Stimulated activated CD4-positive, alpha-beta T cell treated with anti-CD3 and anti-CD28 coated beads, TNF-alpha, amount 100 ng/mL, for 24 hours (primary cell): ENCODE measurements around the gene STUM.
"Not testable (repeated sequence)": the region's sequence is repeated elsewhere in the genome, so short reads cannot be mapped to it uniquely, and the experiment has no call there.

Experiments
- DNase-seq, 3 experiments: peaks; one replicate each; pipeline ENCODE4 v3.0.0-alpha.2; 2020; ENCODE audit warnings: low read depth in 3 of 3

The STUM gene

DNA sequence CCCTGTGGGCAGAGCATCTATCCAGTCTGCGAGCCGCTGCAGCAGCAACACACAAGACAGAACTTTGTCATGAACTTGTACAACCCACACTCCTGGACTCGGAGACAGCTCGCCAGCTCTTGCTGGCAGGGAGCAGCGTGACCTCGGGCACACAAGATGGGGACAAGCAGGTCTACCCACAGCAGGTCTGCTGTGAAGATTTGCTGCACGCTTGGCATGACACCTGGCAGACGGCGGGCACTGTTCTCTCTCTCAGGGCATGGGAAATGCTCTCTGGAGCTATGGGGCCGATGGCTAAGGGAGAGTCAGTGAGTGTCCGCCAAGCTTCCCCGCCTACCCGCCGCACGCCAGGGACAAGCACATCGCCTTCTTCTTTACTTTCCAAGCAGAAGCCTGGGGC lies 90.0 kb downstream of the STUM start:
- DNase-seq = no peak

DNA sequence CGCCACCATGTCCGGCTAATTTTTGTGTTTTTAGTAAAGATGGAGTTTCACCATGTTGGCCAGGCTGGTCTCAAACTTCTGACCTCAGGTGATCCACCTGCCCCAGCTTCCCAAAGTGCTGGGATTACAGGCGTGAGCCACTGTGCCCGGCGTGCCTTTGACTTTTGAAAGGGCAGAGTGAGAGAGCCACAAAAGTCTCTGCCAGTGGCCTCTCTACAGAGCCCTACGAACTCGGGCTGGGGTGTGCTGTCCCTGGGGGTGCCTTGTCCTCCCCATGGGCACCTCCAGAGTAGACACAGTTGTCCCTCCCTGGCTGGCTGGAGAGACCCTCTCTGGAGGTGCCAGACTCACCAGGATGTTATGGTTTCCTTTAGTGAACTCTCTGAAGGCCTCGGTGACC lies 90.6 kb downstream of the STUM start:
- DNase-seq = not testable (repeated sequence)

DNA sequence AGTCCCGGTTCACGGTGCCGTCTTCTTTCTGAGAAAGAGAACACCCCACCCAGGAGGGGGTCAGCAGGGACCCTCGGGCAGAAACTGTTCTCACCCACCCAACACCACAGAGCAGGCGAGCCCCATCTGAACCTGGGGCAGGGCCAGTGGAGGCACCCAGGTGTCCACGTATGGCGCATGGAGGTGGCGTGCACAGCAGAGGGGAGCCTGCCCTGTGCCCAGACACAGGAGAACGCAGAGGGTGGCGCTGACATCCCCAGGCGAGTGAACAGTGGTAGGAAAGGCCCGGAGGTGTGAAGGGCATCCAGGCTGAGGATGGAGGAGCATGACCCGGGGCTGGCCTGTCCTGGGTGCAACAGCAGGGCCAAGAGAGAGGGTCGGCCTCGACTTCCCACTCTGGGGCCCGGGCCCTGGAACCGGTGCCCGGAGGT lies 91.1 kb downstream of the STUM start:
- no peak for DNase-seq

DNA sequence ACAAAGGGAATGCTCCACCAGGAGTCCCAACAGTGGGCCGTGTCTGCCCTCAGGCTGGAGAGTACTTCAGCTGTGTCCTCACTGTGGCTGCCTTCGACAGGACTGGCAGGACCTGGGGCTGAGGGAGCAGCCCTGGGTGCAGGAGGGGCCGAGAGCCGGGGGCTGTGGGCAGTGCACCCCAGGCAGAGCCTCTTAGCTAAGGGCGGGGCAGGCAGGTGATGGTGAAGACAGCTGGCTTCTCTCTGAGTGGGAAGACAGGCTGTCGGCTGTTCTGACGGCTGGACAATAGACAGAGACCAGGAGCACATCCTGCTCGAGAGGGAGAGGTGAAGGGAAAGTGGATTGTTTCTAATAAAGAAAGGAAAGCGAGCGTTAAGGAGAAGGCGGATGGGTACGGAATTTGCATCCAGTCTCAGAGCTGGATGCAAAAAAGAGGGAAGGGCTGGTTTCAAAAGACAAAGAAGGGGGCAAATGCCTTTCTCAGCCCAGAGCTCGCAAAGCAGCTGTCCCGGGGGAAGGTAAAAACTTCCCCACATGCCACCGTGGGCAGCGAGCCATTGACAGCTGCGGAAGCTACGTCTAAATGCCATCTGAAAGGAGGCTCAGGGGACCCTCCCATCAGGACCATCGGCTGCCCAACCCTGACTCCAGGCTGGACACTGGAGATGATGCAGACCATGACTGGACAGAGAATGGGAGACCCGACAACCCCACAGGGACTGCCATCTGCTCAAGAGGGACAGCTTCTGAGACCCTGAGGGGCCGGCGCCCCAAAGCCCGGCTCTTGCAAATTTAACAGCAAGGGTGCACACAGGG lies 92.0 kb downstream of the STUM start:
- DNase-seq = no peak

DNA sequence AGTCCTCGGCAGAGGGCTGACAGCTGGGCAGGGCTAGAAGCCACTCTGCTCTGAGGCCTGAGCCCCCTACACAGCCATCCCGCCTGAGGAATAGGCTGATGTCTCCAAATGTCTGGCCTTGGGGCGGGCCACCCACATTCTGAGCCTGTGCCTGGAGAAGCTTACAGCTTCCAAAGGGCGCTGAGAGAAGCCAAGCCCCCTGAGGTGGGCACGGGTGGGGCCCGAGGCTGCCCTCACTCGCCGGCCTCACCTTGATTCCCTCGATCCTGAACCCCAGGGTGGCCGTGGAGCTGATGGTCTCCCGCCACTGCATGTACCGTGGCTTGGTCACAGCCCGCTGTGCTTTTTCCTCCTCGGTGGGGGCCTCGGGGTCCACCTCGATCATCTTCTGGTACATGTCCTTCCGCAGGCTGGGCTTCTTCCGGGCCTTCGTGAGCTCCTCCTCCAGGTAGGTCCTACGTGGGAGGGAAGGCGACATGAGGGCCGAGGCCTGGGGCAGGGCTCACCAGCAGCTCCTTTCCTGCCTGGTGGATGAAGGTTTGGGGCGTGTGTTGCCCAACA lies 93.2 kb downstream of the STUM start:
- no peak for DNase-seq

DNA sequence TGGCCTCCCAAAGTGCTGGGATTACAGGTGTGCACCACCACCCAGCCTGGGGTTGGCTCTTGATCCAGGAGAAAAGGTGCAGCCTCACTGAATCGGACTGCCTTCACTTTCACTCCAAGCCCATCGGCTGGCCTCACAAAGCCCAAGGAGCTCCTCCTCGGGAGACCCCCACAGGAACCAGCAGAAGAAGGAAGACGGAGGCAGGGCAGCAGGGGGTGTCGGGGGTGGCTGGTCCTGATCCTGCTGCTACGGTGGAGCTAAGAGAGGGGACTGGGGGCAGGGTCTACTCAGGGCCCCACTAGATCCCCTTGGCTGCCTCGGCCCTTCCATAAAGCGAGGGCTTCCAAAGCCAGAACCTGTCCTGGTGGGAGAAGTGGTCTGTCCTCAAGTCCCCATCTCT lies 93.9 kb downstream of the STUM start:
- DNase-seq = no peak

DNA sequence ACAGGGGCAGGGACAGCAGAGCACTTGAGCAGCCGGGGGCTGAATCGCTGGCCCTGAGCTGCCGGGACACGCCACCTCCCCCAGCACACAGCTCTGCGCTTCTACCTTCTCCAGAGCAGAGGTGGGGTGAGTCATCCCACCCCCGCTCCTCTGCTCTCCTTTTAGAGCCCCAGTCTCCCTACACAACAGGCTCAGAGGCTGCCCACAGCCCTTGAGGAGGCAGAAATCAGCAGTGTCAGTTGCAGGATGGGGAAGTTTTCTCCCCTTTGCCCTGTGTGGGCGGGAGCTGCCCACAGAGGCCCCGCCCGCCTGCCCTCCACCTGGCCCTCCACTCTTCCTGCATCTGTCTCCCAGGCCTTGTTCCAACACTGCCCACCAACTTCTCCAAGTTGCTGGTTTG lies 94.6 kb downstream of the STUM start:
- peak in 2 of 3 experiments; percentile 44 to 73 for DNase-seq

DNA sequence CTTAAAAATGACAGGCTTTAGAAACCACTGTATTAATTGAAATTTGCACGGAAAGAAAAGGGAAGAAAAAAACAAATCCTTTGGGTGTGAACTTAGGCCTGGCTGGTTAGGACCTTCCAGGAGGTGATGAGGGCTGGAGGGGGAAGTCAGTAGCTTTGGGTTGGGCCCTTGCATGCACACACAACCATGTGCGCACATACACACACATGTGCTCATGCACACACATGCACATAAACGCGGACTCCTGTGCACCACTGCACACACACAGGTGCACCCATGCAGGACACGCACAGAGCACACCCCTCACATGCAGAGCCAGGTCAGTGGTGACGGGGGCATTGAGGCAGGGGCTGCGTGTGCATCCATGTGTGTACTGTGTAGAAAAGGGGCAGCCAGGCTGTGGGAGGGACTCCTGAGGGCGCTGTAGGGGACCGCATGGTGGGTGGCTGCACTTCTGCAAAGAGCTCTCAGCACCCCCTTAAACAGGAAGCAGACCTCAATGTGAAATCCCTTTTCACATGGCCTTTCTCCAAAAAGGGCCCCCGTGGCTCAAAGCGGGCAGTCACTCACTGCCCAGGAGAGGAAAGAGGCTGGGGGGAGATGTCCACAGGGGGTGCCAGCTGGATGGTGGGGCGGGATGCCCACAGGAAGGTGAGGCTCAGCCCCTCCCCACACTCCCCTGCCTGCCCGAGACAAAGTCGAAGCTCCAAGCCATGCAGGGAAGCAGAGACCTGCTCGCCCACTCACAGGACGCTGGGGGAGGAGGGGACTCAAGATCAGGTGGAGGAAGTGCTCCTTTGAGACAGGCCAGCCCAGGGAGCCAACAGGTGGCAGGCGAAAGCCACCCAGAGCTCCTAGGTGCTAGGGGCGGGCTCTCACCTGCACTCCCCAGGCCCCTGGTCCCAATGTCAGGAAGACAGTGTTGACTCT lies 95.3 kb downstream of the STUM start:
- no peak for DNase-seq

DNA sequence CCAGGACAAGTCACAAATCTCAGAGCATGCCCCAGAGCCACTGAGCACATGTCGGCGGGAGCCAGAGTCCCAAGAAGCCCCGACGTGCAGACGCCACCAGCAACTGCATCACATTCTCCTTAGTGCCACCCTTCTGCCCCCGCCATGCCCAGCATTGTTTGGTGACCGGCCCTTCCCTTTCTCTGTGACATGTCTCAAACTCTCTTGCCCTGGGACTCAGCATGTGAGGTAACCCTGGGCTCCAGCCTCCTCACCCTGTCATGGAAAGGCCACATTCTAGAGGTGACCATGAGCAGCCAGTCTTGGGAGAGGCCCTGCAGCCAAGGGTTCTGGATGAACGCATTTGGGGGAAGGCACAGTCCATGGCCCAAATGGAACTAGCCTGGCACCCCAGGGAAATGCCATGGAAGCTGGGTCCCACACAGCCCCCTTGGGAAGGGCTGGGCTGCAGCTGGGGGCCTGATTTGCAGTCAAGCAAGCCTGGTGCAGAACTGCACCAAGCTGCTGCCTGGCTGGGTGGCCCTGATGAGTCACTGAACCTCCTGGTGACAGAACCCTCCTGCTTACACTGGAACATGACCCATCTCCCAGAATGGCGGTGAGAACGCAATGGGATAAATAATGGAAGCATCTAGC lies 96.1 kb downstream of the STUM start:
- DNase-seq = no peak

DNA sequence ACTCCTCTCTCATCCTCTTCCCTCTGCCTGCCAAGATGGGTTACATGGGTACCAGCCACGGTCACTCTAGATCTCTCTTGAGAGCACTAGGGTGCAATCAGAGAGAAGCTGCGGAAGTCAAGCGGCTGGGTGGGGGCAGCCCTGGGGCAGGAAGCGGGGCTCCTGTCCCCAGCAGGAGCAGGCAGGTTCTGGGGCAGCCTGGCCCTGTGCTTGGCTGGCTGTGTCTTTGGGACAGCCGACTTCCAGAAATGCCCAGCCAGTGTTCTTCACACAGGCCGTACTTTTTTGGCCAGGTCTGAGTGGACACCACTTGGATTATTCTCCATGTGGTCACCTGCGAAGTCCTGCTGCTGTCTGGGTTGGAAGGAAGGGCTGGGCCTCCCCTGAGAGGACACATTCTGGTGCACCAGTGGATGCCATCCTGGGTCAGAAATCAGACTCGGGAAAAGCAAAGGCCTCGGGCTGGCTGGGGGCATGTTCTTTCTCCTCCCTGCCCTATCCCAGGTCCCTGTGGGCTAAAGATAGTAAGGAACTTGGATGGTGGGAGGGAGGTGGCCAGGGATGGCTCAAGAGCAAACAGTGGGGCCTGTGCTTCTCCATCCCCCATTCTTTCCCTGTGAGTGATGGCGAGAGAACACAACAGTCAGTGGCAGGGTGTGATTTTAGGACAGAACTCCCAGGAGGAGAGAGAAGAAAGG lies 96.9 kb downstream of the STUM start:
- DNase-seq = no peak

DNA sequence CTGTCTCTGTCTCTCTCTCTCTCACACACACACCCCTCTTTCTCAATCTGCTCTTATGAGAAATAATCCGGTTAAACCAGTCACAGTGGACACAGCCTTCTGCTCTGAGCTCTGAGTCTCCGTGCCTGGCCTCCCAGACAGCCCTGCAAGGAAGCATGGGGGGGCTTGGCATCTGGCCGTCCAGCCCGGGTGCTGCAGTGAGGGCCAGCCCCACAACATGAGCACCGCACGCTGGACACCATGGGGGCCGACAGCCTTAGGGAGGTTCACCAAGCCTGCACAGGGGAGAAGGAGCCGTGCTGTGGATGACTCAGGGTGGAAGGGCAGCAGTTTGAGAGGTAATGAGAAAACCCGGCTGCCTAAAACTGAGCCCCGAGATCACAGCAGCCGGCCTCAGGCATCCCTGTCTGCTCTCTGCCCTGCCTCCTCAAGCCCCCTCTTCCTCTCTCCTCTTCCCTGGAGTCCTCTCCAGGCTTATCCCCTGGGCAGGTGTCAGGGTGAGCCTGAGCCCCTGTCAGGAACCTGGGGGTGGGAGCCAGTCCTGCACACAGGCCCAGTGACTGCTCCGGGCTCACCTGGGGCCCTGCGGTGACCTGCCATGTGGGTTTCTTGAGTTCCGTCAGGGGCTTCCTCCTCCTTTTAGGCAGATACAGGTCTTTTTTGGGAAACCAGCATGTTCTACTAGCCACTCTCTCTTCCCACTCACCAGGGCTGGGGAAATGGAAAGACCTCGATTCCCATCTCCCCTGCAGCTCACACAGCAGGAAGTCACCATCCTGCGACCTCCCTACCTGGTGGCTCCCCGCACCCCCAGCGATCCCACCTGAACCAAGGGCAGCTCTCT lies 97.7 kb downstream of the STUM start:
- no peak for DNase-seq

DNA sequence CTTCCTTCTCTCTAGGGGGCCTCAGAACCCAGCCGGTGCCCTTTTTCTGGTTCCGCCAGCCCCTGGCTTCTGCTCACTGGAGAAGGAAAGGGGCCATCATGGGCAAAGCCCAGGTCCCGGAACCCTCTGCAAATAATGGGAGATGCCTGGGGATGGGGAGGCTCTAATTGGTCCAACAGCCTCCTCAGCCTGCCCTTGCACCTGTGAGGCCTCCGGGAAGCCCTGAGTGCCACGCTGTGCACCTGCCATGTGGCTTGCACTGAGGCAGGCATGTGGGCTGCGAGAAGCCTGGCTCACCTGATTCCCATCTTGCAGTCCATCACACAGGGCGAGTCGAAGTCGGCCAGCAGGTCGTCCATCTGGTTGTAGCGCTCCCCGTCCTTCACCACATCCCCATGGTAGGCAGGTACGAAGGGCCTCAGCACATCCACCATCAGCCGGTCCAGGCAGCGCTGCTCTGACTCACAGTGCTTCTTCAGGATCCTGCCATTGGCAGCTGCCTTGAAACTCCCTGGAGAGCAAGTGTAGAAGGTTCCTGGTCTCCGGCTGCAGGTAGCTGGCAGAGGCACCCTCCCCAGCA lies 98.4 kb downstream of the STUM start:
- DNase-seq = no peak

DNA sequence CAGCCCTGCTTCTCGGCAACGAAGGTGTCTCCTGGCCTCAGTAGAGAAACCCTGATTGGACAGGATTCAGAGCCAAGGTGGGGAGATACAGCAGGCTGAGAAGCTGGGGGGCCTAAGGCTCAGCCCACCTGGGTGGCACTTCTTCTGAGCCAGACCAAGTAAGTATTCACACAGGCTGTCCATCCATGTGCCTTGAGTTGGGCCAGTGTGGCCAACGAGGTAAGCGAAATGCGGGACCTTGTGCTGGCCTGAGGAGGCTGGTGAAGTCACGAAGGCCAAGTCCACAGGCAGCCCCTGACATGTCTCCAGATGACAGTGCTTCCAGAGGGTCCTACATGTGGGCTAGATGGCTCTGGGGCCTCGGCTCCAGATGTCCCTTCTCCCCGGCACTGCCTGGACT lies 99.2 kb downstream of the STUM start:
- DNase-seq = no peak

DNA sequence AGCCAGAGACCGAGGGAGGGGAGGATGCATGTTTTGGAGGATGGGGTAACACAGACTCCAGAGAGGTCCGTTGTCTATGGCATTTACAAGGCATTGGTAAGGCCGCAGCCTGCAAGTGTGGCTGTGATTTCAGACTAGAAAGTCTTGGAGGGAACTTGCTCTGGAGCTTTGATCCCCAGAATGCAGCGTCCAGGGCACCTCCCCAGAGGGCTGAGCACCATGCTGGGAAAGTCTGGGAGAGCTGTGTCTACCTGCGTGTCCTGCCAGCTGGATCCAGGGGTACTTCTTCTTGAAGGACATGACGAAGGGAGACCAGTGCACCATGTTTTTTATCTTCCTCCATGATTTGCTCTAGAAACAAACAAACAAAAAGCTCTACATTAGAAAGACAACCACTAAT lies 99.9 kb downstream of the STUM start:
- no peak for DNase-seq

DNA sequence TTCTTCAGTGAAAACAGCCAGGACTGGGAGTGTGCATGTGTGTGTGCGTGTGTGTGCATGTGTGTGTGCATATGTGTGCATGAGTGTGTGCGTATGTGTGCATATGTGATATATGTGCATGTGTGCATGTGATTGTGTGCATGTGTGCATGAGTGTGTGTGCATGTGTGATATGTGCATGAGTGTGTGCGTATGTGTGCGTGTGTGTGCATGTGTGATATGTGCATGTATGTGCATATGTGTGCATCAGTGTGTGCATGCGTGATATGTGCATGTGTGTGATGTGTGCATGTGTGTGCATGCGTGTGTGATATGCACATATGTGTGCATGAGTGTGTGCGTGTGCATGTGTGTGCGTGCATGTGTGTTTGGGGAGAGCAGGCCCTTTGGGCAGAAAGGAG lies 100.7 kb downstream of the STUM start:
- DNase-seq = no peak

DNA sequence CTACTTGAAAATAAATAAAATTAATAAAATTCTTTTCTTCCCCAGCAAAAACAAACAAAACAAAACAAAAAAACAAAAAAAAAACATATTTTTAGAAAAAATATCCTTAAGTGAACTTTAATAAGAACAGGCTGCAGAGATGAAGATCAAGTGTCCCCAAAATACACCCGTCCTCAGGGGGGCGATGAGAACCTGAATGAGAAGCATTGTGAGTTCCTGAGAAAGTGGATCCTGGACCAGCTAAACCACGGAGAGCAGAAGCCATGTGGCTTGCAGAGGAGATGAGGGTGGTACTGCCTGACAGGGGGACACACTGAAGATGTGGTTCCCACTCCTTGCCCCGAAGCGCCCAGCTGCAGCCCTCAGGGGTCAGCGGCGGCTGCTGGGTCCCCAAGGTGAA lies 101.2 kb downstream of the STUM start:
- no peak for DNase-seq

DNA sequence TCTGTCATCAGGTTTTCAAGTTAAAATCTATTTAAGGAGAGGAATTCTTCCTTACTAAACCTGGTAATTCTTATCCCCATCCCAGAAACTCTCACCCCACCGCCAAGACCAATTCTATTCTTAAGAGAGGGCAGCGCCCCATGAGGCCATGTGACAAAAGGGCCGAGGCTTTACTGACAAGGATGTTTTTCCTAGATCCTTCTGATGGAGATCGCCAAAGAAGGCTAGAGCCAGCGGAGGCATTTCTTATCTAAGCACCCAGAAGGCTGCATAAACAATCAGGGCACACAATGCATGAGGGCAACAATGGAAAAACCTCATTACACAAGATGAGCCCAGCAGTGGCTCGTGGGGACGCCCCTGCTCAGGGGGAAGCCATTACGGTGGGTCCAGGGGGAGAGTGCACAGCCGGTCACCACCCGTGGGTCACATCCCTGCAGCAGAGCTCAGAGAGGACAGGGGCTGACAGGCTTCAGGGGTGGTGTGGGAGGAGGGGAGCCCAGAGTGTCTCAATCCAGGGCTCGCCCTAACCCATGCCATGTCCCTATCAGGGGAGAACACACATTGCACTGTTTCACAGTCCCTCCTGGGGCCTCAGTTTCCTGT lies 101.8 kb downstream of the STUM start:
- no peak for DNase-seq

DNA sequence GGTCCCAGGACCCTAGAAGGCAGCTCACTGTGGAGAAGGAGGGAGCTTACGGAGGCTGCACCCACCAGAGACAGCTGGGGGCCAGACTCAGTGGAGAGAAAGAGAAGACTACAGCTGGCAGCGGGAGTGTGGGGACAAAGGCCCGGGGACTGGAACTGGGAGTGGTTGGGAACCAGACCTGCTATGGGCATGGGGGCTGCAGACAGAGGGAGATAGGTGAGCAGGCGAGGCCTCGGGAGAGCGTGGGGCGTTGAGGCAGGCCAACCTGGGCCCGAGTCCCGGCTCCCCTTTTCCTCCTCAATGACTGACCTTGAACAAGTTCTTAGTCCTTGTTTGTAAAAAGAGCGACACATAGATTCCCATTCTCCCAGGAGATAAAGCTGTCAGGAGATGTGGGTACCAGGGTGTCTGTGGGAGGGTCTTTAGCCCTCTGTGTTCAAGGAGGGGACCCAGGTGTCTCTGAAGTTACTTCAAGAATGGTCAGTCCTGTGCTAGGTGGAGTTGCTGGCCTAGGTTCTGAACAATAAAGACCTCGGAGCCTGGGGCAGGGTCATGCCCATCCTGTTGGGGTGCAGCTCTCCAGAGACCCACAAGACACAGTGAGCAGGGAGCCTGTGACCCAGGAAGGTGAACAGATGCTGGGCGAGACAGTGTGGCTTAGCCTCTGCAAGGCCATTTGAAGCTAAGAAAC lies 102.6 kb downstream of the STUM start:
- DNase-seq = no peak

DNA sequence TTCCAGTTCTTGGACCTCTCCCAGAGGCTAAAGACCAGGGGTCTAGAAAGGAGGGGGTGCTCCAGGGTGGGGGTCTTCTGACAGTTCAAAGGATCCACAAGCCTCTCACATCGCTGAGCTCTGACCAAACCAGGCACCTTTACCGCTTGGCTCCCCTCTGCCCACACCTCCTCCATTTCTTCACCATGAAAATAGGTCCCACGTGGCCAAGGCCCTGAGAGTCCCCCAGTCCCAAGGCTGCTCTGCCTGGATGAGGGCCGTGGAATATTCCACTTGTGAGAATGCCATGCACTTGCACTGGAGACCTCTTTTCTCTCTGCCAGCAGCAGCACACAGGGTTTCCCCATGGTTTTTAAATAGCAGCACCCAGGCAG lies 103.2 kb downstream of the STUM start:
- no peak for DNase-seq
